IPS-15b (cell line): ENCODE measurements around the gene MPP4.
"Not testable (repeated sequence)": the region's sequence is repeated elsewhere in the genome, so short reads cannot be mapped to it uniquely, and the experiment has no call there.

Experiments used
- H3K27me3 ChIP-seq: one replicate; pipeline ENCODE4 v1.6.1; 2013; ENCODE audit warnings: low read length; ENCODE audit not compliant: control insufficient read depth, insufficient read depth
- H3K36me3 ChIP-seq: one replicate; pipeline ENCODE4 v1.6.1; 2013; ENCODE audit warnings: low read length; ENCODE audit not compliant: control insufficient read depth, insufficient read depth
- H3K4me1 ChIP-seq: one replicate; pipeline ENCODE4 v1.6.1; 2013; ENCODE audit warnings: mild to moderate bottlenecking, low read length; ENCODE audit not compliant: control insufficient read depth, insufficient read depth
- H3K4me3 ChIP-seq: one replicate; pipeline ENCODE4 v1.5.1; 2013; ENCODE audit warnings: low read depth, low read length
- H3K9ac ChIP-seq: one replicate; pipeline ENCODE4 v1.6.1; 2013; ENCODE audit warnings: low read depth, mild to moderate bottlenecking, low read length
- H3K9me3 ChIP-seq: one replicate; pipeline ENCODE4 v1.6.1; 2013; ENCODE audit warnings: mild to moderate bottlenecking, low read length; ENCODE audit not compliant: control insufficient read depth, insufficient read depth

The MPP4 gene

DNA sequence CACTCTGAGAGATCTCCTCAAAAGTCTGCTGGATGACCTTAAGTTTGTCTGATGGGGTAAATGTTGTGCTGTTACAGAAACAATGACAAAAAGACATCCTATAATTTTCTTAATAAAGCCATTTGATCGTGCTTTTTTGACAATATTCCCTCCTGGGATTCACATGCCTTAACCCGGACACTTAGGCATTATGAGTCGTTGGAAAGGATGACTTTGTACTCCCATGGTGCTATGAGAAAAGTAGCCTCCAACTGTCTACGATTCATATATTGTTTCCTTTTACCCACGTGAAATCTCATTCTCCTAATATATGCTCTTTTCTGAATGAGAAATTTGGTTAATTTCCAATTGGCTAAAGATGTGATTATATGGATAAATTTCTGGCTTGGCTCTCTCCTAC, 6.1 kb upstream of the MPP4 start:
- H3K27me3 ChIP-seq, result no peaks in the 10 kb centered on the region
- H3K36me3 ChIP-seq, result peaks cover 2% of the 10 kb centered on the region
- H3K9ac ChIP-seq, result no peak overlapping the region
- no peaks in the 10 kb centered on the region for H3K9me3 ChIP-seq
- H3K4me3 ChIP-seq, result no peak overlapping the region
- H3K4me1 ChIP-seq, result peaks cover 19% of the 10 kb centered on the region

DNA sequence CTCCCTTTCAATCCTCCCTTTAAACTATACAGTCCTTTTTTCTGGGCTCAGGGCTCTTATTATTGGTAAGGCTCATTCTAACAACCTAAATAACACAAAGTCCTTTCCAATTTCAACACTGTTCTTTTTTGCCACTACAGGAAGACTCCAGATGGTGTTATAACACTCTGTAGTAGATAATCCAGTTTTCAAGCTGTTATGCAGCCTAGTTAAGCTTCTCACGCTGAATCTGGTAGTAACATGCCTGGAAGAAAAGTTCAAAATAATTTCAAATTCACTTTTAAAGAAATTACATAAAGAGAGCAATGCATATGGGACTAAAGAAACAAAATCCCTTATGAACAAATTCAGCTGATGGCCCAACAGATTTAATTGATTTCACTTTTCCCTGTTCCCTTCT, 3.2 kb upstream of the MPP4 start:
- Histone ChIP-seq H3K9ac (no peak overlapping the region), H3K4me3 (no peak overlapping the region), H3K9me3 (no peaks in the 10 kb centered on the region), H3K4me1 (peaks cover 29% of the 10 kb centered on the region), H3K36me3 (peaks cover 2% of the 10 kb centered on the region), H3K27me3 (no peaks in the 10 kb centered on the region)

DNA sequence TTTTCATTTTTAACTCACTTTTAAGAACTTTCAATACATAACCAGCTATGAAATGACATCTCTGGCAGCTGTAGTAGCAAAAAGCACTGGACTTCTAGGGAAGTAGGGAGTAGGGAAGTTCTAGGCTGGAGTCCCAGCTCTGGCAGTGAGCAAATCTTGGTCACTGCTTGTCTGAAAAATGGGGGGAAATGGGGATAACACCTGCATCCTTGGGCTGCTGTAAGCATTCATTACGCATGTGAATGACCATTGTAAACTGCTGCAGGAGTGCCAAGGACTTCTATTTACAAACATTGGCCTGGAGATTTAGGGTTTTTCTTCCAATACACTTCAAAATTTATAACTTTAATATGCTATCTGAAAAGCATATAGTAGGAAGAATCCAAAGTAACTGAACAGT, 972 bp upstream of the MPP4 start:
- Histone ChIP-seq H3K9me3 (no peaks in the 10 kb centered on the region), H3K36me3 (peaks cover 2% of the 10 kb centered on the region), H3K9ac (no peak overlapping the region), H3K4me3 (no peak overlapping the region), H3K4me1 (peaks cover 33% of the 10 kb centered on the region), H3K27me3 (no peaks in the 10 kb centered on the region)

DNA sequence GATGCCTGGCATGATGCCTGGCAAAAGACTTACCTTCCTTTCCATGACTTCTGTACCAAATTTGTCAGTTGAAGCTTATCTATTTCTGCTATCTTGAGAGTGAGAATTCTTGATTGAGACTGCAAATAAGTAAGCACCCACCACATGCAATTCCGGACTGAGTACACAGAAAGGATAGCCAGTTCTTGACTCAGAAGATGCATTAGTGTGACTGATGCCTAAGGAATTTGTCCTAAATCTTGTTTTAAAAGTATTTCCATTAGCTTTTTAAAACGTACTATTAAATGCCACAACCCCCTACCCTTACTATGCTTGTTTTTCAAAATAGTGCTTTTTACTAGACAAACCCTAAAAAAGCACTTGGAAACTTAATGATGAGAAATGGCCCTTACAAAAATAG, 545 bp downstream of the MPP4 start:
- no peak overlapping the region for H3K9ac ChIP-seq

DNA sequence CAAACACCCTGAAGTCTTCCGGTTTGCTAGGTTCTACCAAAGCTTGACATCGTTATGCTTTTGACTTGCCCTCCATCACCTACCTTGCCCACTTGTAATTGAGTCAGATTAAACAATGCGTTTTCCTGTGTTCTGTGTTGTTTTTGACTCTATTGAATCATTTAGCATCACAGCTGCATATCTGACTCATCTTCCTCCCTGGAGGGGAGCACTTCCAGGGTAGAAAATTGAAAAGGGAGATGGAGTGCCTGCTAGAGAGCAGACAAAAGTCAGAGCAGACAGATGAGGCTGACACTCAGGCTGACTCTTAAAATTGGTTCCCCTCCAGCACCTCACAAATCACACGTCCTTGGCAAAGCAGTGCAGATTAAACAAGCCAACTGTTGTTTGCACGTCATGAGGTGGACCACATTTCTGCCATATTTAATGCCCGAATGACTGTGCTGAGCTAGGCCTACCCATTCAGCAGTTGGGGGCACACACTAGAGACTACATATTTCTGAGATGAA, 2.2 kb downstream of the MPP4 start:
- H3K27me3 ChIP-seq, result no peaks in the 10 kb centered on the region
- peaks cover 29% of the 10 kb centered on the region for H3K4me1 ChIP-seq
- H3K36me3 ChIP-seq, result peaks cover 2% of the 10 kb centered on the region
- H3K9me3 ChIP-seq, result no peaks in the 10 kb centered on the region
- no peak overlapping the region for H3K4me3 ChIP-seq
- no peak overlapping the region for H3K9ac ChIP-seq

More for the DNA sequence above, 545 bp downstream of the MPP4 start:
- H3K27me3 ChIP-seq, result no peaks in the 10 kb centered on the region
- H3K4me3 ChIP-seq, result no peak overlapping the region
- no peaks in the 10 kb centered on the region for H3K9me3 ChIP-seq
- peaks cover 2% of the 10 kb centered on the region for H3K36me3 ChIP-seq
- peaks cover 33% of the 10 kb centered on the region for H3K4me1 ChIP-seq

DNA sequence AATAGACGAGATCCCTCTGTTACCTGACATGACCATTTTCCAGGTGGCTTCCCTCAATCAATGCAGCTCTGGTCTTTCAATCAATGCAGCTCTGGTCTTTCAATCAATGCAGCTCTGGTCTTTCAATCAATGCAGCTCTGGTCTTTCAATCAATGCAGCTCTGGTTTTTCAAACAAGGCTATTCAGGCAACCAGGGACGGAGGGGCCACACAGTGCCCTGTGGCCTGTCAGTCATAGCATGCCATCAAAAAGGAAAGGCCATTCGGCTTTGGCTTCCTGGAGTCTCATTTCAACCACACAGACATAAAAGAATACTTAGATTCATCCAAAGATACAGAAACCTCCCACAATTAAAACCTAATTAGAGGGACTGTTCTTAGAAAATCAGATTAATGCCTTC, 13.3 kb downstream of the MPP4 start:
- H3K36me3 ChIP-seq, result no peaks in the 10 kb centered on the region
- no peaks in the 10 kb centered on the region for H3K27me3 ChIP-seq
- no peak overlapping the region for H3K4me3 ChIP-seq
- no peaks in the 10 kb centered on the region for H3K4me1 ChIP-seq
- no peak overlapping the region for H3K9ac ChIP-seq
- H3K9me3 ChIP-seq, result no peaks in the 10 kb centered on the region

DNA sequence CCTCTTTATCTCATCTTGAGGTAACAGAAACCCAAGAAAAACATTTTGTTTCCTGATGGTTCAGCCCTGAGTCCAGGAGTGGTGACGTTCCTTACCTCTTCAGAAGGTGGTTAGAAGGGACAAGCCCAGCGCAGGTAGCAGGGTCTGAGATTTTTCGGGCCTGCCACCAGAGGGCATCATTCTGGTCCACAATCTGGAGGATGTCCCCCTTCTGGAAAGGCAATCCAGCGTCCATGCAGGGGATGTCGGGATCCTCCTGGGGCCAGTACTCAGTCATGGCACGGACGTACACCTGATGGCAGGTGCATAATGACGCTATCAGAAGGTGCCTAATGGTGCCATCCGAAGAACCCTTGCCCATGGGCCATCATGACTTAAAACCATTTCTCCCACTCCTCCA, 17.7 kb downstream of the MPP4 start:
- H3K36me3 ChIP-seq, result no peaks in the 10 kb centered on the region
- no peaks in the 10 kb centered on the region for H3K27me3 ChIP-seq
- H3K4me1 ChIP-seq, result no peaks in the 10 kb centered on the region
- no peaks in the 10 kb centered on the region for H3K9me3 ChIP-seq
- H3K9ac ChIP-seq, result no peak overlapping the region
- H3K4me3 ChIP-seq, result no peak overlapping the region

DNA sequence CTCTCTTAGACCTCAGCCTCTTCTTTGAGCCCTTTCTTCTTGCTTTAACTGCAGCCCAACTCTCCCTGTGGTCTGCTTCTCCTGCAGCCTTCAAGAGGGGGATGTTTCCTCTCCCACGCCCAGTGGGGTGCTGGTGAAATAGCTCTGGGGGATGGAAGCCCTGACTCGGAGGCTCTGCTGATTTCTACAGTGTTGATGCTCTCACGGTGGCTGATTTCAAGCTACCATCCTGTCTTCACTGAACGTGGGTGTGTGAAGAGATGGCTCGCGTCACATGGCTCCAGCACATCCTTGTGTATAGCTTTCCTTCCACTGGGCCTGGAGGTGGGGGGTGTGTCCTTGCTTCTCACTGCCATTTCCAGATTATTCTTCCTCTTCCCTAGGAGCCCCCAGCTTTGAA, 20.0 kb downstream of the MPP4 start:
- Histone ChIP-seq H3K9ac (no peak overlapping the region), H3K4me3 (no peak overlapping the region), H3K36me3 (no peaks in the 10 kb centered on the region), H3K4me1 (peaks cover 4% of the 10 kb centered on the region), H3K27me3 (no peaks in the 10 kb centered on the region), H3K9me3 (no peaks in the 10 kb centered on the region)

DNA sequence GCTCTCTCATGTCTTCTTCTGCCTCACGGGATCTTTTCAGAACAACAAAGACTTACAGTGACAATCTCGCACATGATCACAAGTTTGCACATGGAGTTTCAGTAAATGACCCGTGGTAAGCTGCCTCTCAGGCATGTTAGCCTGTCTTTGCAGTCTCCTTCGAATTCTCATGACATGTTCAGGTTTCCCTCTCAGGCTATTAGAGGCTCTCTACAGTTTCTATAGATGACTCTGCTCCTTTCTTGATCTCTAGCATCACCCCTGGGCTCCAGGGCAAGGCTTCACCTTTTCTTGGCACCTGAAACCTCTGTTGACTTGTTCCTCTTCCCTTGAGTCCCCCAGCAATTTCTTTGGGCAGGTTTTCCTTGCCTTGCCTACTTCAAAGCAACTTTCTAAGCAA, 23.0 kb downstream of the MPP4 start:
- no peaks in the 10 kb centered on the region for H3K36me3 ChIP-seq
- H3K4me1 ChIP-seq, result peaks cover 4% of the 10 kb centered on the region
- H3K9me3 ChIP-seq, result no peaks in the 10 kb centered on the region
- H3K4me3 ChIP-seq, result no peak overlapping the region
- H3K9ac ChIP-seq, result no peak overlapping the region
- no peaks in the 10 kb centered on the region for H3K27me3 ChIP-seq

DNA sequence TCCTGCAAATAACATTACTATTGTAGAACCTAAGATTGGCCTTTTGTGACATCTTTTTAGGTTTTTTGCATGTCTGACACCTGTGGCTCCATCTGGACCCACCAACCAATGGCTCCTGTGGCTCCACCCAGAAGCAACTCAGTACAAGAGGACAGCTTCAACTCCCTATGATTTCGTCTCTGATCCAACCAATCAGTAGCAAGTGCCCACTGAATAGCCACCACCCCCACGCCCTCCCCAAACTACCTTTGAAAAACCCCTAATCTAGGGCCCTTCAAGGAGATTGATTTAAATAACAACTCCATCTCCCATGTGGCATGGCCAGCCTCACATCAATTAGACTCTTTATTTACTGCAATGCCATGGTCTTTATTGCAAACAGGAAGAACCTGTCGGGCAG, 23.6 kb downstream of the MPP4 start:
- Histone ChIP-seq H3K9ac (no peak overlapping the region), H3K27me3 (no peaks in the 10 kb centered on the region), H3K4me3 (no peak overlapping the region), H3K36me3 (no peaks in the 10 kb centered on the region), H3K4me1 (peaks cover 4% of the 10 kb centered on the region), H3K9me3 (no peaks in the 10 kb centered on the region)

DNA sequence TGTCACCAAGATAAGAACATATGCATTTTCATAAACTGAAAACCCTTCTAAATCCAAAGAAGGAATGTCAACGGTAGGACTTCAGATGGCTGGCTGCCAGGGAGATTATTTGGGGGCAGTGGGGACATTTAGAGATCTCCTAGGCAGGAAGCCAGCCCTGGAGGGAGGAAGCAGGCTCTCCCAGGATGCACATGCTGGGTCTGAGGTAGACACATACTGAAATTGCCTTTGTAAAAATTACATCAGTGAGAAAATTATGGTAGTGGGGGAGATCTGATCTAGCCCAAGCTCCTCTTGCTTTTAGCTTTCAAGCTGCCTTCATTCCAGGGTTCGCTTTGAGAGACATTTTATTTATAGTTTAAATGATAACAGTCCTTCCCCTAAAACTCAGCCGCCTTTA, 24.1 kb downstream of the MPP4 start:
- H3K36me3 ChIP-seq, result no peaks in the 10 kb centered on the region
- H3K27me3 ChIP-seq, result no peaks in the 10 kb centered on the region
- no peak overlapping the region for H3K4me3 ChIP-seq
- peaks cover 4% of the 10 kb centered on the region for H3K4me1 ChIP-seq
- H3K9ac ChIP-seq, result no peak overlapping the region
- no peaks in the 10 kb centered on the region for H3K9me3 ChIP-seq

DNA sequence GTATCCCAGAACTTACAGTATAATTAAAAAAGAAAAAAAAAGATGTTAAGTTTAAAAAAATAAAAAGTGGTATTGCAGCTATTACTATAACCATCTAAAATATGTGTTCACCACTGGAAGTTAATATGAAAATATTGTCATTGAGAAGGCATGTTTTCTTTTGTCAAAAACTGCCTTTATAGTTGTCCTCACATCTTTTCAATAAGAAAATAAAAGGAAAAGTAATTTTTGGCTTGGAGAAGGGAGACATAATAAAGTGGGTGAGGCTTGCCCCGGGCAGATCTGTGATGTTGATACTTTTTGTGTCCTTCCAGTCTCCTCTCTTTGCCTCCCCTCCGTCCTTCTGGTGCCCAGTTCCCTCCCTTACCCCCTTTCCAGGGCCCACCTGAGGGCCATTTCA, 24.9 kb downstream of the MPP4 start:
- H3K4me3 ChIP-seq, result no peak overlapping the region
- no peaks in the 10 kb centered on the region for H3K36me3 ChIP-seq
- peaks cover 4% of the 10 kb centered on the region for H3K4me1 ChIP-seq
- no peaks in the 10 kb centered on the region for H3K9me3 ChIP-seq
- H3K27me3 ChIP-seq, result no peaks in the 10 kb centered on the region
- no peak overlapping the region for H3K9ac ChIP-seq

DNA sequence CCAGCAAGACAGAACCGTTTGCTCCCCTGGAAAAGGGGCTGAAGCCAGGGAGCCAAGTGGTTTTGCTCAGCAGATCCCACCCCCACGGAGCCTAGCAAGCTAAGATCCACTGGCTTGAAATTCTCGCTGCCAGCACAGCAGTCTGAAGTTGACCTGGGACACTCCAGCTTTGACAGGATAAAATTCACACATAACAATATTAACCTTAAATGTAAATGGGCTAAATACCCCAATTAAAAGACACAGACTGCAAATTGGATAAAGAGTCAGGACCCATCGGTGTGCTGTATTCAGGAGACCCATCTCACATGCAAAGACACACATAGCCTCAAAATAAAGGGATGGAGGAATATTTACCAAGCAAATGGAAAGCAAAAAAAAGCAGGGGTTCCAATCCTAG, 27.2 kb downstream of the MPP4 start:
- H3K36me3 ChIP-seq, H3K9me3 ChIP-seq, H3K4me1 ChIP-seq, H3K4me3 ChIP-seq, H3K9ac ChIP-seq, H3K27me3 ChIP-seq: not testable (repeated sequence)
